AG10803 (cell line): ENCODE data around the gene GNG11.
"Not testable (repeated sequence)": the region's sequence is repeated elsewhere in the genome, so short reads cannot be mapped to it uniquely, and the experiment has no call there.

ENCODE experiments used
- DNase-seq: peaks from one replicate; pipeline ENCODE4 v3.0.0; 2010; ENCODE audit warnings: low read depth
- H3K4me3 ChIP-seq: 2 replicates; pipeline ENCODE4 v1.5.1; 2011; ENCODE audit warnings: mild to moderate bottlenecking, low read length, control low read depth
- TF ChIP-seq, protein P1 (sequence below): conservative IDR thresholded peaks from 2 replicates; pipeline ENCODE4 v1.5.1; 2011; ENCODE audit warnings: mild to moderate bottlenecking, low read length, control low read depth, inconsistent platforms

GNG11 gene

DNA sequence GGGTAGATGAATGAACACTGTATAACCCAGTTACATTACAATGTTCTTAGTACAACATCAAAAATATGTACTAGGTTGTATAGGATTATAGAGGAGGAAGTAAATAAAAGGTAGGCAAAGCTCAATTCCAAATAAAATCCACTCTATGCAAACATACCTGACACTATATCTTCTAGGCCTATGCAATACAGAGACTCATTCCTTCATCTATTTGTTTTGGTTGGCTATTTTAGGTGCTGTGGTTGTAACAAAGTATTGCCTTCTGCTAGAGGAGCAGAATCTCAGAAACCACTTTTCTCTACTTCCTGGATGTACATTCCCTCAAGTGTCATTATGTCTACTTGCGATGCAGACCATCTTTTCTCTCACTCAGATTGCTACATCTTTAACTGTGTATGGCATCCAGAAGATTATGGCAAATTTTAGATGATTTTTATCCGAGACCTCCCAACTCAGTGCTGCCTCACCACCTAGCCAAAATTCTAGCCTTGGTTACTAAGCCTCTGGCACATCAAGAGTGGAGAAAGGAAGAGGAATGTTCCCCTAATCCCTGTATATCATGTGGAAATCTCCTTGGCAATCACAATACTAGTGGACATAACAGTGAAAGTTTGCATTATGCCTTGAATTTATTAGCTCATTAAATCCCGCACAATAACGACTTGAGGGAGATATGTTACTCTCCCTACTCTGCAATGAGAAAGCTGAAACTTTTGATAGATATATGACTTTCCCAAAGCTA, 25.5 kb upstream of the GNG11 start:
- DNase-seq, result no peak
- no peak overlapping the region for H3K4me3 ChIP-seq
- TF ChIP-seq, protein P1, sequence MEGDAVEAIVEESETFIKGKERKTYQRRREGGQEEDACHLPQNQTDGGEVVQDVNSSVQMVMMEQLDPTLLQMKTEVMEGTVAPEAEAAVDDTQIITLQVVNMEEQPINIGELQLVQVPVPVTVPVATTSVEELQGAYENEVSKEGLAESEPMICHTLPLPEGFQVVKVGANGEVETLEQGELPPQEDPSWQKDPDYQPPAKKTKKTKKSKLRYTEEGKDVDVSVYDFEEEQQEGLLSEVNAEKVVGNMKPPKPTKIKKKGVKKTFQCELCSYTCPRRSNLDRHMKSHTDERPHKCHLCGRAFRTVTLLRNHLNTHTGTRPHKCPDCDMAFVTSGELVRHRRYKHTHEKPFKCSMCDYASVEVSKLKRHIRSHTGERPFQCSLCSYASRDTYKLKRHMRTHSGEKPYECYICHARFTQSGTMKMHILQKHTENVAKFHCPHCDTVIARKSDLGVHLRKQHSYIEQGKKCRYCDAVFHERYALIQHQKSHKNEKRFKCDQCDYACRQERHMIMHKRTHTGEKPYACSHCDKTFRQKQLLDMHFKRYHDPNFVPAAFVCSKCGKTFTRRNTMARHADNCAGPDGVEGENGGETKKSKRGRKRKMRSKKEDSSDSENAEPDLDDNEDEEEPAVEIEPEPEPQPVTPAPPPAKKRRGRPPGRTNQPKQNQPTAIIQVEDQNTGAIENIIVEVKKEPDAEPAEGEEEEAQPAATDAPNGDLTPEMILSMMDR, result no peak

DNA sequence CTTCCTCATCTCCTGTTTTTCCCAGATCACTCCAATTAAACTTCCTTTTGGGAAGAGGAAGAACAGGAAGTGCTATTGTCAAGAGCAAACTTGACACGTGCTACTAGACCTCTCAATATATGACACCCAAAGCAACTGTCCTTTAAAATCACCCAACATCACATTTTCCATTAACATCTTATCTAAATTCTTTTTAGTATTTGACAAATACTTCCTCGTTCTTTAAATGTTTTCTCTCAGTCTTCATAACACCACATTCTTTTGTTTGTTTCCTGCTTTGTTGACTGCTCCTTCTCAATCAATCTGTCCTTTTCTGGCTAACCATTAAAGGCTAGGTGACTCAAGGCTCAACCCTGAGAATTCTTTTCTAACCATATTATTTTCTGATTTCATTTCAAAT, 23.9 kb upstream of the GNG11 start:
- TF ChIP-seq, protein P1, result no peak
- no peak for DNase-seq
- H3K4me3 ChIP-seq, result no peak overlapping the region

DNA sequence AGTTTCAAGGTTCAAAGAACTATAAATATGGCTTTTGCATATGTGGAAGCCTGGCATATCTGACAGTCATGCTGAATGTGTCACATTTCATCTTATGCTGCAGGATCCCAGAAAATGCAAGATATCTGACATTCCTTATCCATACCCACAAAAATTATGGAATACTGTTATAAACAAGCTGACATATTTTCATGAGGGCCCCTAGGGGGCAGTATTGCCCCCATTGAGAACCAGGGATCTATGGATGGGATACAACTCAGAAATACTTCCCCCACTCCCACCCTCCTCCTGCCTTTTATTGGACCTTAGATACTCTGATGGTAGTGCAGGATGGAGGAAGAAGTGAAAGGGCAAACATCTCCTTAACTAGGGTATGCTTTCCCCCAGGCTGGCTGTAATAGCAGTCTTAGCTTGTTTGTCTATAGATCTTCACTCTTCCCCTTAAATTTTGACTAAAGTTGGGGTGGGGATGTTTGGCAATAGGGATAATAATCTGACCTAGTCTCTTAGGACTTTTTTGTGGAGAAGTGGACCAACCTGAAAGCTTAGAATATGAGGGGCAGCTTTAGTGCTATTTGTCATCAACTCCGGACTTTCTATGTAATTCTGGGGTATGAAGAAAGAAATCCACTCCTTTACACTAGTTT, 18.6 kb upstream of the GNG11 start:
- DNase-seq, result peak; percentile 73
- H3K4me3 ChIP-seq, result no peak overlapping the region
- TF ChIP-seq, protein P1, result peak; percentile 91

DNA sequence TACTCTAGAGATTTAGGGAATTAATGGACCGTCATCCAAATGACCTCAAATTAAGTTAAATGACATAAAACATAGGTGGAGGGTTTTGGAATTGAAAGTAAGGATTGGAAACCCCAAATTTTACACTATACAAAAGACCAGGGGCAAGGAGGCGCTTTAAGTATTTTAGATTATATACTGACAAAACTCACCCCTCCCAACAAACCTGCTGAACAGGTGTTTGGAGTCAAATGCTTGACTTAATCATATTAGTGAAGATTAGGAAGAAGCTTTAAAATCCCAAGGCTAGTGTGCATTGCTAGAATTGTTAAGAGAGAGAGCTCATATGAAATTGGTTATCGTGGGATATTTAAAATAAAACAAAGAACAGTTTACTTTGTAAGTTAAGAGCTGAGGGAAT, 15.3 kb upstream of the GNG11 start, which contains the start of gene GNGT1:
GNGT1 (plus strand) TSS at position 301 of the 400 bp plus-strand sequence. CDS start 180 bp downstream, outside the sequence.
- DNase-seq, result no peak
- TF ChIP-seq, protein P1, result no peak
- H3K4me3 ChIP-seq, result no peak within 1 kb of the TSS

DNA sequence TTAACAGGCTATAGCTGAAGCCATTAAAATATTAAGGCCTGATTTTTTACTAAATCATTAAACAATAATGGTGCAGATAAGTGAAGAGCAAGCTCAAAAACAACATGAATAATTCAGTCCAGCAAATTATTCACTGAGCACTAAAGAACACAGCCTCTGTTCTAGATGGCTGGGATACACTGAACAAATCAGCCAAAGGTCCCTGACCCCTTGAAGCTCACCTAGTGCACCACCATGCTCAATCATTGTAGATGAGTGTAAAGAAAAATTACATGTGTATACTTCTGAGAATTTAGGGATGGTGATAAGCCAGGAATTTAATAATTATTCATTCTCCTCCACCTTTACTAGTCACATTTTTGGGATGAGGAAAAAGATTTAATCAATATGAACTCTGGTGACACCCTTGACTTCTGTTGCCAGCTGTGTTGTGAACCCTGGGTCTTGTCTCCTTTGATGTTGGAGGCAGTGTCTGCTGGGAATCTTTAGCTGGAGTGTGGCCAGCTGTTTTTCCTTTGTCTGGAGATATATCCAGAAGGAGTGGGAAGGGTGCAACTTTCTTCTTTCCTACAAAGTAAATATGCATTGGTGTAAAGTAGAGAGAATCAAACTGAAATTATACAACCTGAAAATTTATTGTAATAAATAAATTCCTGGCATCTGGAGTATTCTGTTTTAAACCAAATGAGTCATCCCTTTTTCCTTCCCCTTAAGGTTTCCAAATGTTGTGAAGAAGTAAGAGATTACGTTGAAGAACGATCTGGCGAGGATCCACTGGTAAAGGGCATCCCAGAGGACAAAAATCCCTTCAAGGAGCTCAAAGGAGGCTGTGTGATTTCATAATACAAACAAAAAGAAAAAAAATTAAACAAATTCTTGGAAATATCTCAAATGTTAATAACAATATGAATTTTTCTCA, 11.2 kb upstream of the GNG11 start:
- TF ChIP-seq, protein P1, result no peak
- peak; percentile 82 for DNase-seq
- no peak overlapping the region for H3K4me3 ChIP-seq

DNA sequence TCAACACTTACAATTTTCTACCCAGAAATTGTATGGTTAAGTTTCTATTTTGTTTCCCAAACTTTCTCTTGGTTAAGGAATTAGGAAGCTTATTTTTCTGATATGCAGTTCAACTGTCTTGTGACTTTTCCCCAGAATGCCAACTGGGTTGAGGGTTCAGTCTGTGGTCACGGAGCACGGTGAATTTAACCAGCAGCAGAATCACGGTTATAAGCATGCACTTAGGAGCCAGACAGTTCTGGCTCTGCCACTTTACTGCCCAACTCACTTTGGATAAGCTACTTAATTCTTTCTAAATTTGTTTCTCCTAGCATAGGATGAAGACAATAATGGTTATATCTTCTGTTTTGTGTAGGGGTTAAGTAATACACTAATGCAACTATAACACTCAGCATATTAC, 10.3 kb upstream of the GNG11 start:
- H3K4me3 ChIP-seq, DNase-seq: not testable (repeated sequence)

DNA sequence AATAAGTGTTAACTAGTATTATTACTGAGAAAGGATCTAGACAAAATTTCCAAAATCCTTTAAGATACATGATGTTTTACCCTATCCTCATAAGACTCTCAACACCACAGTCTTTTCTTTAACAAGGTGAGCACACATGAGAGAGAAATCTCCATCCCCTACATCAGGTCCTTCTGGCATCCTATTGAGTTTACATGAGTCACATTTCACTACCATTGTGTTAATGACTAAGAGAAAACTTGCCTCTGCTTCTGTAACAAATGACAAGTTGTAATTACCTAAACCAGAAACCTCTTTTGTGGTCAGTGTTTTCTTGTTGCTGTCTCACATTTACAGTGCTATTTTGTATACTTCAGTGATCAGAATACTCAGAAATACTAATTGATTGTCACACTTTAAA, 9.9 kb upstream of the GNG11 start:
- not testable (repeated sequence) for DNase-seq, H3K4me3 ChIP-seq
